Endothelial cell of umbilical vein (primary cell): ENCODE measurements around the gene B3GAT2. TPM values are rescaled to one million over a fixed set of nuclear protein-coding genes. Genes with fewer than 3 reads are reported as not detected.

Source experiments
- BruUV-seq: library from RNA; stranded (reverse); fragments of 400-500 nt; replicated peaks from 2 replicates; lab custom pipeline; 2021; lab: Mats Ljungman, UMichigan
- CTCF ChIA-PET: fragments of 300-600, 350-600 bp; sonication (Branson Sonifier 250); formaldehyde crosslinking; loops from one replicate; lab custom pipeline; 2021; ENCODE audit warnings: antibody characterized with exemption, inconsistent platforms; lab: Charles Lee
- POLR2A ChIA-PET: fragments of 300-600, 350-600 bp; sonication (Branson Sonifier 250); formaldehyde crosslinking; loops from one replicate; lab custom pipeline; 2021; ENCODE audit warnings: antibody characterized with exemption, inconsistent platforms; lab: Charles Lee
- DNase-seq: peaks from one replicate; pipeline ENCODE4 v3.0.0-alpha.2; 2011; ENCODE audit warnings: low read depth, low spot score
- FAIRE-seq: peaks from 2 replicates; lab custom pipeline; 2011; peaks lifted over from hg19 to GRCh38; lab: Jason Lieb, UNC
- H2AFZ ChIP-seq: 2 replicates; pipeline ENCODE4 v1.6.0; 2012; ENCODE audit warnings: low read depth, low read length, control low read depth, inconsistent platforms
- H3K27ac ChIP-seq: 2 replicates; pipeline ENCODE4 v1.5.1; 2011; ENCODE audit warnings: low read depth, mild to moderate bottlenecking, control low read depth, low read length, moderate library complexity; ENCODE audit not compliant: insufficient read depth
- H3K27me3 ChIP-seq, 2 experiments: 2 replicates each; pipeline versions ENCODE4 v1.6.0 to v1.6.1; 2011; ENCODE audit warnings: low read length in 2 of 2, mixed read lengths in 1 of 2; ENCODE audit not compliant: control insufficient read depth in 2 of 2, insufficient read depth in 2 of 2
- H3K36me3 ChIP-seq, 2 experiments: 2 replicates in 1 of 2; 3 replicates in 1 of 2; pipeline ENCODE4 v1.5.1; 2011; ENCODE audit warnings: low read length in 2 of 2, mild to moderate bottlenecking in 1 of 2, moderate library complexity in 1 of 2; ENCODE audit not compliant: control insufficient read depth in 2 of 2, insufficient read depth in 2 of 2; ENCODE audit errors: extremely low read depth in 1 of 2
- H3K4me1 ChIP-seq: 3 replicates; pipeline ENCODE4 v1.5.1; 2011; ENCODE audit warnings: mild to moderate bottlenecking, low read length; ENCODE audit not compliant: control insufficient read depth, insufficient read depth; ENCODE audit errors: extremely low read depth
- H3K4me2 ChIP-seq: 2 replicates; pipeline ENCODE4 v1.6.1; 2011; ENCODE audit warnings: low read length, control low read depth, mixed read lengths; ENCODE audit not compliant: insufficient read depth
- H3K4me3 ChIP-seq, 3 experiments: fragments of 200-600 bp in 1 of 3; sonication (generic), shearing (Covaris generic) in 1 of 3; replicated peaks in 1 of 3; 2 replicates each; pipeline ENCODE4 v1.5.1; 2011 to 2016; ENCODE audit warnings: control low read depth in 3 of 3, low read length in 3 of 3, mild to moderate bottlenecking in 2 of 3, inconsistent platforms in 1 of 3, low read depth in 1 of 3, moderate library complexity in 1 of 3; ENCODE audit not compliant: insufficient read depth in 1 of 3
- H3K79me2 ChIP-seq: 2 replicates; pipeline ENCODE4 v1.6.0; 2012; ENCODE audit warnings: low read length, inconsistent platforms; ENCODE audit not compliant: control insufficient read depth, insufficient read depth
- H3K9ac ChIP-seq: replicated peaks from 2 replicates; pipeline ENCODE3; 2011; ENCODE audit warnings: low read length, control low read depth; ENCODE audit not compliant: insufficient read depth; ENCODE audit errors: extremely low read depth
- H3K9me1 ChIP-seq: replicated peaks from 3 replicates; pipeline ENCODE4 v1.6.0; 2011; ENCODE audit warnings: mild to moderate bottlenecking, low read length; ENCODE audit not compliant: control insufficient read depth, insufficient read depth; ENCODE audit errors: extremely low read depth
- H3K9me3 ChIP-seq: replicated peaks from 2 replicates; pipeline ENCODE4 v1.5.1; 2012; ENCODE audit warnings: low read length, inconsistent platforms; ENCODE audit not compliant: control insufficient read depth, insufficient read depth
- H4K20me1 ChIP-seq: replicated peaks from 2 replicates; pipeline ENCODE3; 2011; ENCODE audit warnings: mild to moderate bottlenecking, low read length; ENCODE audit not compliant: control insufficient read depth, insufficient read depth; ENCODE audit errors: extremely low read depth
- CTCF ChIP-seq, 2 donors: IDR thresholded peaks; 1 replicate in 1 of 2; 2 replicates in 1 of 2; pipeline ENCODE4 v1.5.1; 2011; ENCODE audit warnings: low read length in 2 of 2, mild to moderate bottlenecking in 2 of 2, moderate library complexity in 2 of 2, control low read depth in 1 of 2, inconsistent platforms in 1 of 2, low read depth in 1 of 2; ENCODE audit not compliant: insufficient read depth in 1 of 2; ENCODE audit errors: extremely low read depth in 1 of 2
- EZH2 ChIP-seq: IDR thresholded peaks from 2 replicates; pipeline ENCODE4 v1.6.1; 2012; ENCODE audit warnings: borderline replicate concordance, low read depth, mild to moderate bottlenecking, moderate library complexity, low read length, inconsistent platforms; ENCODE audit not compliant: severe bottlenecking
- FOS ChIP-seq: IDR thresholded peaks from 2 replicates; pipeline ENCODE4 v1.6.1; 2011; ENCODE audit warnings: mild to moderate bottlenecking, low read length, moderate library complexity, borderline replicate concordance; ENCODE audit not compliant: insufficient read depth
- GATA2 ChIP-seq: IDR thresholded peaks from 2 replicates; pipeline ENCODE4 v1.7.0; 2011; ENCODE audit warnings: low read depth, mild to moderate bottlenecking, moderate library complexity, mixed read lengths, low read length; ENCODE audit not compliant: insufficient read length, insufficient read depth
- JUN ChIP-seq: IDR thresholded peaks from 2 replicates; pipeline ENCODE4 v1.6.1; 2011; ENCODE audit warnings: borderline replicate concordance, low read depth; ENCODE audit not compliant: insufficient read length, insufficient read depth
- MAX ChIP-seq: IDR thresholded peaks from 2 replicates; pipeline ENCODE4 v1.6.1; 2011; ENCODE audit not compliant: insufficient read depth, insufficient read length
- MYC ChIP-seq: IDR thresholded peaks from one replicate; pipeline ENCODE4 v1.6.1; 2011; ENCODE audit warnings: mild to moderate bottlenecking, low read depth, low read length
- POLR2A ChIP-seq: IDR thresholded peaks from 2 replicates; pipeline ENCODE4 v1.6.1; 2012; ENCODE audit warnings: low read depth, mild to moderate bottlenecking, control low read depth, low read length
- POLR2AphosphoS5 ChIP-seq: IDR thresholded peaks from 2 replicates; pipeline ENCODE4 v1.6.1; 2012; ENCODE audit warnings: low read depth, mild to moderate bottlenecking, control low read depth, low read length, moderate library complexity; ENCODE audit not compliant: insufficient read depth
- dilution Hi-C: fragments of 300-500 bp; cut with MboI; formaldehyde crosslinking; loops from one replicate; pipeline ENCODE4 v1.15.0; 2019; ENCODE audit warnings: low sequenced_read_pairs; ENCODE audit not compliant: extremely low pct_ligation_motif_present
- intact Hi-C: fragments of 100-400 bp; cut with micrococcal nuclease; formaldehyde crosslinking; loops from one replicate; pipeline ENCODE4 v1.10.0; 2022
- polyA plus RNA-seq, 4 experiments: library from polyadenylated mRNA; depleted of rRNA in 3 of 4; stranded (reverse) in 3 of 4; unstranded in 1 of 4; fragments of >200 nt; gene quantifications; 2 replicates each; pipeline versions ENCODE4 v1.2.1 to v1.2.3, GENCODE V29; 2011 to 2012; ENCODE audit warnings: missing spikeins in 1 of 4
- total RNA-seq: library from RNA; stranded (reverse); gene quantifications from 2 replicates; pipeline ENCODE4 v1.2.3, GENCODE V29; 2021

Gene B3GAT2
- total and polyA plus RNA-seq, 2 donors (not counting 3 experiments of a cell fraction or from before 2014, with no cell fraction given), result not detected

- CTCF ChIA-PET, result interaction anchor here (2.5 kb wide), 1 partner anchor 20 kb away, joined by 6 read pairs; no protein-coding TSS in a partner anchor
- POLR2A ChIA-PET, result no interaction called here
- H3K9me3 ChIP-seq, result no peaks in the 10 kb centered on the region
- FAIRE-seq (no peak), DNase-seq (no peak)
- peaks cover 0 to 3% of the 10 kb centered on the region in 2 experiments for H3K27me3 ChIP-seq
- BruUV-seq, result no TSS peak
- no peak overlapping the region for H3K9ac ChIP-seq
- no peak overlapping the region for H3K4me2 ChIP-seq
- no peaks in the 10 kb centered on the region for H3K36me3 ChIP-seq
- no peaks in the 10 kb centered on the region for H3K79me2 ChIP-seq
- TF ChIP-seq POLR2AphosphoS5, result no peak
- no peak for TF ChIP-seq POLR2A
- no peak for TF ChIP-seq FOS
- no peak for TF ChIP-seq MAX
- no peak for TF ChIP-seq EZH2
- TF ChIP-seq CTCF (IDR thresholded peaks at IDR 0.05; ENCODE audit: extremely low read depth in 1 of 2, insufficient read depth in 1 of 2, low read depth in 1 of 2, low read length in 2 of 2), result no peak
- no peak overlapping the region for H2AFZ ChIP-seq
- intact Hi-C loops (no loop called here), dilution Hi-C loops (no loop called here)
- no peak overlapping the region for H3K27ac ChIP-seq
- no peak overlapping the region for H3K4me3 ChIP-seq
- H3K4me1 ChIP-seq, result no peaks in the 10 kb centered on the region
- H3K9me1 ChIP-seq, result no peaks in the 10 kb centered on the region
- H4K20me1 ChIP-seq, result no peaks in the 10 kb centered on the region
These were observed 92.5 kb downstream of the B3GAT2 start for GRCh38 chr6:70864401-70864800.

- intact Hi-C loops (no loop called here), dilution Hi-C loops (no loop called here)
- no TSS peak for BruUV-seq
These were observed 93.5 kb downstream of the B3GAT2 start for GRCh38 chr6:70863343-70863742.

More at GRCh38 chr6:70863343-70863742, 93.5 kb downstream of the B3GAT2 start:
- Histone ChIP-seq H3K36me3 (no peaks in the 10 kb centered on the region), H3K79me2 (no peaks in the 10 kb centered on the region), H2AFZ (no peak overlapping the region), H3K9me3 (no peaks in the 10 kb centered on the region), H3K9me1 (no peaks in the 10 kb centered on the region), H3K4me2 (no peak overlapping the region), H3K9ac (no peak overlapping the region), H4K20me1 (no peaks in the 10 kb centered on the region), H3K27ac (no peak overlapping the region), H3K4me1 (no peaks in the 10 kb centered on the region), H3K4me3 (no peak overlapping the region), H3K27me3 (peaks cover 0 to 3% of the 10 kb centered on the region in 2 experiments)
- CTCF ChIA-PET, result interaction anchor here (2.5 kb wide), 1 partner anchor 21 kb away, joined by 6 read pairs; no protein-coding TSS in a partner anchor
- FAIRE-seq, result no peak
- no peak for DNase-seq
- TF ChIP-seq JUN (no peak), FOS (no peak), EZH2 (no peak), CTCF (IDR thresholded peaks at IDR 0.05; ENCODE audit: extremely low read depth in 1 of 2, insufficient read depth in 1 of 2, low read depth in 1 of 2, low read length in 2 of 2) (no peak), POLR2A (no peak), MAX (no peak), MYC (no peak), GATA2 (no peak), POLR2AphosphoS5 (no peak)
- POLR2A ChIA-PET, result no interaction called here
